Endothelial cell of umbilical vein (primary cell): ENCODE measurements around the gene KCNMB4. TPM values are rescaled to one million over a fixed set of nuclear protein-coding genes. Genes with fewer than 3 reads are reported as not detected.

Source experiments
- BruUV-seq: library from RNA; stranded (reverse); fragments of 400-500 nt; replicated peaks from 2 replicates; lab custom pipeline; 2021; lab: Mats Ljungman, UMichigan
- CTCF ChIA-PET: fragments of 300-600, 350-600 bp; sonication (Branson Sonifier 250); formaldehyde crosslinking; loops from one replicate; lab custom pipeline; 2021; ENCODE audit warnings: antibody characterized with exemption, inconsistent platforms; lab: Charles Lee
- POLR2A ChIA-PET: fragments of 300-600, 350-600 bp; sonication (Branson Sonifier 250); formaldehyde crosslinking; loops from one replicate; lab custom pipeline; 2021; ENCODE audit warnings: antibody characterized with exemption, inconsistent platforms; lab: Charles Lee
- DNase-seq: peaks from one replicate; pipeline ENCODE4 v3.0.0-alpha.2; 2011; ENCODE audit warnings: low read depth, low spot score
- FAIRE-seq: peaks from 2 replicates; lab custom pipeline; 2011; peaks lifted over from hg19 to GRCh38; lab: Jason Lieb, UNC
- H2AFZ ChIP-seq: 2 replicates; pipeline ENCODE4 v1.6.0; 2012; ENCODE audit warnings: low read depth, low read length, control low read depth, inconsistent platforms
- H3K27ac ChIP-seq: 2 replicates; pipeline ENCODE4 v1.5.1; 2011; ENCODE audit warnings: low read depth, mild to moderate bottlenecking, control low read depth, low read length, moderate library complexity; ENCODE audit not compliant: insufficient read depth
- H3K27me3 ChIP-seq, 2 experiments: 2 replicates each; pipeline versions ENCODE4 v1.6.0 to v1.6.1; 2011; ENCODE audit warnings: low read length in 2 of 2, mixed read lengths in 1 of 2; ENCODE audit not compliant: control insufficient read depth in 2 of 2, insufficient read depth in 2 of 2
- H3K36me3 ChIP-seq, 2 experiments: 2 replicates in 1 of 2; 3 replicates in 1 of 2; pipeline ENCODE4 v1.5.1; 2011; ENCODE audit warnings: low read length in 2 of 2, mild to moderate bottlenecking in 1 of 2, moderate library complexity in 1 of 2; ENCODE audit not compliant: control insufficient read depth in 2 of 2, insufficient read depth in 2 of 2; ENCODE audit errors: extremely low read depth in 1 of 2
- H3K4me1 ChIP-seq: 3 replicates; pipeline ENCODE4 v1.5.1; 2011; ENCODE audit warnings: mild to moderate bottlenecking, low read length; ENCODE audit not compliant: control insufficient read depth, insufficient read depth; ENCODE audit errors: extremely low read depth
- H3K4me2 ChIP-seq: 2 replicates; pipeline ENCODE4 v1.6.1; 2011; ENCODE audit warnings: low read length, control low read depth, mixed read lengths; ENCODE audit not compliant: insufficient read depth
- H3K4me3 ChIP-seq, 3 experiments: fragments of 200-600 bp in 1 of 3; sonication (generic), shearing (Covaris generic) in 1 of 3; replicated peaks in 1 of 3; 2 replicates each; pipeline ENCODE4 v1.5.1; 2011 to 2016; ENCODE audit warnings: control low read depth in 3 of 3, low read length in 3 of 3, mild to moderate bottlenecking in 2 of 3, inconsistent platforms in 1 of 3, low read depth in 1 of 3, moderate library complexity in 1 of 3; ENCODE audit not compliant: insufficient read depth in 1 of 3
- H3K79me2 ChIP-seq: 2 replicates; pipeline ENCODE4 v1.6.0; 2012; ENCODE audit warnings: low read length, inconsistent platforms; ENCODE audit not compliant: control insufficient read depth, insufficient read depth
- H3K9ac ChIP-seq: replicated peaks from 2 replicates; pipeline ENCODE3; 2011; ENCODE audit warnings: low read length, control low read depth; ENCODE audit not compliant: insufficient read depth; ENCODE audit errors: extremely low read depth
- H3K9me1 ChIP-seq: replicated peaks from 3 replicates; pipeline ENCODE4 v1.6.0; 2011; ENCODE audit warnings: mild to moderate bottlenecking, low read length; ENCODE audit not compliant: control insufficient read depth, insufficient read depth; ENCODE audit errors: extremely low read depth
- H3K9me3 ChIP-seq: replicated peaks from 2 replicates; pipeline ENCODE4 v1.5.1; 2012; ENCODE audit warnings: low read length, inconsistent platforms; ENCODE audit not compliant: control insufficient read depth, insufficient read depth
- H4K20me1 ChIP-seq: replicated peaks from 2 replicates; pipeline ENCODE3; 2011; ENCODE audit warnings: mild to moderate bottlenecking, low read length; ENCODE audit not compliant: control insufficient read depth, insufficient read depth; ENCODE audit errors: extremely low read depth
- CTCF ChIP-seq, 2 donors: IDR thresholded peaks; 1 replicate in 1 of 2; 2 replicates in 1 of 2; pipeline ENCODE4 v1.5.1; 2011; ENCODE audit warnings: low read length in 2 of 2, mild to moderate bottlenecking in 2 of 2, moderate library complexity in 2 of 2, control low read depth in 1 of 2, inconsistent platforms in 1 of 2, low read depth in 1 of 2; ENCODE audit not compliant: insufficient read depth in 1 of 2; ENCODE audit errors: extremely low read depth in 1 of 2
- EZH2 ChIP-seq: IDR thresholded peaks from 2 replicates; pipeline ENCODE4 v1.6.1; 2012; ENCODE audit warnings: borderline replicate concordance, low read depth, mild to moderate bottlenecking, moderate library complexity, low read length, inconsistent platforms; ENCODE audit not compliant: severe bottlenecking
- FOS ChIP-seq: IDR thresholded peaks from 2 replicates; pipeline ENCODE4 v1.6.1; 2011; ENCODE audit warnings: mild to moderate bottlenecking, low read length, moderate library complexity, borderline replicate concordance; ENCODE audit not compliant: insufficient read depth
- GATA2 ChIP-seq: IDR thresholded peaks from 2 replicates; pipeline ENCODE4 v1.7.0; 2011; ENCODE audit warnings: low read depth, mild to moderate bottlenecking, moderate library complexity, mixed read lengths, low read length; ENCODE audit not compliant: insufficient read length, insufficient read depth
- JUN ChIP-seq: IDR thresholded peaks from 2 replicates; pipeline ENCODE4 v1.6.1; 2011; ENCODE audit warnings: borderline replicate concordance, low read depth; ENCODE audit not compliant: insufficient read length, insufficient read depth
- MAX ChIP-seq: IDR thresholded peaks from 2 replicates; pipeline ENCODE4 v1.6.1; 2011; ENCODE audit not compliant: insufficient read depth, insufficient read length
- MYC ChIP-seq: IDR thresholded peaks from one replicate; pipeline ENCODE4 v1.6.1; 2011; ENCODE audit warnings: mild to moderate bottlenecking, low read depth, low read length
- POLR2A ChIP-seq: IDR thresholded peaks from 2 replicates; pipeline ENCODE4 v1.6.1; 2012; ENCODE audit warnings: low read depth, mild to moderate bottlenecking, control low read depth, low read length
- POLR2AphosphoS5 ChIP-seq: IDR thresholded peaks from 2 replicates; pipeline ENCODE4 v1.6.1; 2012; ENCODE audit warnings: low read depth, mild to moderate bottlenecking, control low read depth, low read length, moderate library complexity; ENCODE audit not compliant: insufficient read depth
- dilution Hi-C: fragments of 300-500 bp; cut with MboI; formaldehyde crosslinking; loops from one replicate; pipeline ENCODE4 v1.15.0; 2019; ENCODE audit warnings: low sequenced_read_pairs; ENCODE audit not compliant: extremely low pct_ligation_motif_present
- intact Hi-C: fragments of 100-400 bp; cut with micrococcal nuclease; formaldehyde crosslinking; loops from one replicate; pipeline ENCODE4 v1.10.0; 2022
- polyA plus RNA-seq, 4 experiments: library from polyadenylated mRNA; depleted of rRNA in 3 of 4; stranded (reverse) in 3 of 4; unstranded in 1 of 4; fragments of >200 nt; gene quantifications; 2 replicates each; pipeline versions ENCODE4 v1.2.1 to v1.2.3, GENCODE V29; 2011 to 2012; ENCODE audit warnings: missing spikeins in 1 of 4
- total RNA-seq: library from RNA; stranded (reverse); gene quantifications from 2 replicates; pipeline ENCODE4 v1.2.3, GENCODE V29; 2021

KCNMB4 gene
- total and polyA plus RNA-seq, 2 donors (not counting 3 experiments of a cell fraction or from before 2014, with no cell fraction given) = 0.97 to 2.0 TPM

- POLR2A ChIA-PET = no interaction called here
- no peak for FAIRE-seq
These were observed 31.9 kb downstream of the KCNMB4 start for GRCh38 chr12:70398002-70398401.

More at GRCh38 chr12:70398002-70398401, 31.9 kb downstream of the KCNMB4 start:
- DNase-seq = no peak
- dilution Hi-C loops (no loop called here), intact Hi-C loops (no loop called here)
- Histone ChIP-seq H2AFZ (no peak overlapping the region), H3K9me1 (no peaks in the 10 kb centered on the region), H3K27ac (no peak overlapping the region), H3K4me3 (no peak overlapping the region), H3K79me2 (no peaks in the 10 kb centered on the region), H3K9me3 (no peaks in the 10 kb centered on the region), H3K36me3 (no peaks in the 10 kb centered on the region), H4K20me1 (no peaks in the 10 kb centered on the region), H3K4me1 (no peaks in the 10 kb centered on the region), H3K27me3 (peaks cover 0 to 2% of the 10 kb centered on the region in 2 experiments), H3K9ac (no peak overlapping the region), H3K4me2 (no peak overlapping the region)
- TF ChIP-seq MAX (no peak), EZH2 (no peak), MYC (no peak), POLR2A (no peak), CTCF (IDR thresholded peaks at IDR 0.05; ENCODE audit: extremely low read depth in 1 of 2, insufficient read depth in 1 of 2, low read depth in 1 of 2, low read length in 2 of 2) (no peak), FOS (no peak), GATA2 (no peak), JUN (no peak), POLR2AphosphoS5 (no peak)
- BruUV-seq = no TSS peak
- CTCF ChIA-PET = no interaction called here
